A549 (cell line): ENCODE data around the gene LRRC1.

Experiments used
- BCL3 ChIP-seq: fragments of >200 bp; sonication (Bioruptor Twin); formaldehyde crosslinking; IDR thresholded peaks from 3 replicates; pipeline ENCODE4 v1.6.1; 2016
- CEBPB ChIP-seq, 2 experiments: fragments of >200 bp in 1 of 2; sonication (Bioruptor Twin) in 1 of 2; formaldehyde crosslinking in 1 of 2; IDR thresholded peaks; 2 replicates each; pipeline ENCODE4 v1.6.1; 2012 to 2016
- CTCF ChIP-seq: fragments of >200 bp; sonication (Bioruptor Twin); formaldehyde crosslinking; IDR thresholded peaks from 3 replicates; pipeline ENCODE4 v1.5.1; 2016
- EHF ChIP-seq: fragments of 250-450 bp; sonication (Bioruptor Pico); IDR thresholded peaks from 2 replicates; pipeline ENCODE4 v1.5.0; 2020; ENCODE audit warnings: mild to moderate bottlenecking
- EP300 ChIP-seq, 2 experiments: fragments of >200 bp; sonication (Bioruptor Twin); formaldehyde crosslinking; IDR thresholded peaks; 2 replicates in 1 of 2; 3 replicates in 1 of 2; pipeline ENCODE4 v1.6.1; 2016 to 2017
- FOSB ChIP-seq: fragments of 250-450 bp; sonication (Bioruptor Pico); IDR thresholded peaks from 2 replicates; pipeline ENCODE4 v1.5.0; 2020; ENCODE audit warnings: mild to moderate bottlenecking, moderate library complexity
- JUN ChIP-seq, 2 experiments: fragments of >200 bp; sonication (Bioruptor Twin); formaldehyde crosslinking; IDR thresholded peaks; 2 replicates in 1 of 2; 3 replicates in 1 of 2; pipeline ENCODE4 v1.6.1; 2016 to 2017
- MYC ChIP-seq: IDR thresholded peaks from 2 replicates; pipeline ENCODE4 v1.6.1; 2012; ENCODE audit warnings: mild to moderate bottlenecking, inconsistent platforms, low read length, improper control_type of control experiment, borderline replicate concordance
- PBX3 ChIP-seq: IDR thresholded peaks from 2 replicates; pipeline ENCODE4 v1.6.1; 2012
- TF ChIP-seq, protein P1 (sequence below): fragments of 150-350 bp; IDR thresholded peaks from 2 replicates; pipeline ENCODE4 v1.6.1; 2014; ENCODE audit warnings: low read depth, mild to moderate bottlenecking, low read length

DNA sequence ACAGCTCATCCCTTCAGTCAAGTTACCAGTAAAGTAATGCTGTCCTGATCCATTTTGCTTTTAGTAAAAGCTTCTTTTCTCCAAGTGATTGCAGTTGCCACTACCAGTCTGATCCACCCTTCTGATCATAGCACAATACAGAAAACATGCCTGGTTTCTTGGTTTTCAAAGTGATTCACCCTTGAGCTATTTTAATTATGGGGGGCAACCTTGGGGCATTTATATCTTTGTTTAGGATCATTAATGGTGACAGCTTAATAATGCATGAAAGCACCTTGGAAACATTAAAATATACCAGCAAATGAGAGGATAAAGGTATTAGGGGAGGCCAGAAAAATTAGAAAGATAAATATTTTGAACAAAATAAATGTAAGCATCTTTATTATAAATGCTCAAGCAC is 38.4 kb downstream of the LRRC1 start:
- TF ChIP-seq CTCF (no peak), FOSB (CRISPR knock-in tag) (no peak), EHF (no peak), MYC (no peak), PBX3 (no peak), EP300 (IDR thresholded peaks at IDR 0.05) (no peak), BCL3 (no peak), CEBPB (IDR thresholded peaks at IDR 0.05) (no peak), JUN (IDR thresholded peaks at IDR 0.05) (no peak)
- TF ChIP-seq, protein P1, sequence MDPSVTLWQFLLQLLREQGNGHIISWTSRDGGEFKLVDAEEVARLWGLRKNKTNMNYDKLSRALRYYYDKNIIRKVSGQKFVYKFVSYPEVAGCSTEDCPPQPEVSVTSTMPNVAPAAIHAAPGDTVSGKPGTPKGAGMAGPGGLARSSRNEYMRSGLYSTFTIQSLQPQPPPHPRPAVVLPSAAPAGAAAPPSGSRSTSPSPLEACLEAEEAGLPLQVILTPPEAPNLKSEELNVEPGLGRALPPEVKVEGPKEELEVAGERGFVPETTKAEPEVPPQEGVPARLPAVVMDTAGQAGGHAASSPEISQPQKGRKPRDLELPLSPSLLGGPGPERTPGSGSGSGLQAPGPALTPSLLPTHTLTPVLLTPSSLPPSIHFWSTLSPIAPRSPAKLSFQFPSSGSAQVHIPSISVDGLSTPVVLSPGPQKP: no peak
